GM12878 (cell line): ENCODE data around the gene HIGD1C. TPM values are rescaled to one million over a fixed set of nuclear protein-coding genes. Genes with fewer than 3 reads are reported as not detected.

Source experiments
- ATAC-seq: fragments of 200-7000 bp; cut with Tn5 transposase; 3 replicates; pipeline ENCODE4 v1.9.1; 2020; ENCODE audit warnings: mild to moderate bottlenecking, moderate library complexity
- BruUV-seq: library from RNA; stranded (reverse); fragments of 400-500 nt; replicated peaks from 2 replicates; lab custom pipeline; 2021; lab: Mats Ljungman, UMichigan
- CTCF ChIA-PET: fragments of 300-600 bp; sonication (Branson Sonifier 250); formaldehyde crosslinking; extraction: SDS; loops from one replicate; lab custom pipeline; 2021; ENCODE audit warnings: inconsistent platforms; lab: Yijun Ruan, JAX
- POLR2A ChIA-PET: fragments of 350-600 bp; formaldehyde crosslinking; extraction: SDS; loops from one replicate; lab custom pipeline; 2021; ENCODE audit warnings: inconsistent platforms; lab: Charles Lee
- RAD21 ChIA-PET: fragments of 300-600 bp; sonication (Branson Sonifier 250); formaldehyde crosslinking; loops from one replicate; lab custom pipeline; 2023; ENCODE audit warnings: antibody characterized with exemption; ENCODE audit not compliant: unreplicated experiment; lab: Charles Lee
- SMC1A ChIA-PET: fragments of 300-600 bp; sonication (Branson Sonifier 250); formaldehyde crosslinking; loops from one replicate; lab custom pipeline; 2023; ENCODE audit not compliant: unreplicated experiment, uncharacterized antibody; lab: Charles Lee
- DNase-seq: peaks from one replicate; pipeline ENCODE4 v3.0.0-alpha.2; 2011; ENCODE audit warnings: low read depth, low spot score
- FAIRE-seq: peaks from 3 replicates; lab custom pipeline; 2011; peaks lifted over from hg19 to GRCh38; lab: Jason Lieb, UNC
- H2AFZ ChIP-seq: 2 replicates; pipeline ENCODE4 v1.6.0; 2011; ENCODE audit warnings: low read depth, low read length, control low read depth; ENCODE audit not compliant: control insufficient read depth
- H3K27ac ChIP-seq: 2 replicates; pipeline ENCODE4 v1.5.1; 2011; ENCODE audit warnings: control low read depth; ENCODE audit not compliant: control insufficient read depth, insufficient read depth
- H3K27me3 ChIP-seq, 2 experiments: replicated peaks in 1 of 2; 2 replicates each; pipeline versions ENCODE4 v1.6.0 to v1.6.1; 2011; ENCODE audit warnings: low read length in 1 of 2; ENCODE audit not compliant: control insufficient read depth in 2 of 2, insufficient read depth in 2 of 2
- H3K36me3 ChIP-seq, 2 experiments: 2 replicates each; pipeline ENCODE4 v1.5.1; 2011; ENCODE audit warnings: low read length in 1 of 2; ENCODE audit not compliant: control insufficient read depth in 2 of 2, insufficient read depth in 2 of 2
- H3K4me1 ChIP-seq: 2 replicates; pipeline ENCODE4 v1.6.1; 2011; ENCODE audit warnings: mild to moderate bottlenecking, low read length, moderate library complexity, mixed read lengths; ENCODE audit not compliant: control insufficient read depth, insufficient read depth
- H3K4me2 ChIP-seq: 2 replicates; pipeline ENCODE4 v1.6.0; 2011; ENCODE audit warnings: control low read depth; ENCODE audit not compliant: control insufficient read depth, insufficient read depth
- H3K4me3 ChIP-seq: fragments of 200-600 bp; sonication (generic); 2 replicates; pipeline ENCODE4 v1.5.1; 2016
- H3K79me2 ChIP-seq: 2 replicates; pipeline ENCODE4 v1.6.0; 2011; ENCODE audit warnings: low read length; ENCODE audit not compliant: control insufficient read depth, insufficient read depth
- H3K9ac ChIP-seq: 2 replicates; pipeline ENCODE4 v1.8.0; 2011; ENCODE audit warnings: low read length, control low read depth, mixed read lengths; ENCODE audit not compliant: control insufficient read depth, insufficient read depth
- H3K9me3 ChIP-seq: replicated peaks from 3 replicates; pipeline ENCODE4 v1.5.1; 2011; ENCODE audit warnings: mild to moderate bottlenecking, low read length; ENCODE audit not compliant: control insufficient read depth, insufficient read depth
- H4K20me1 ChIP-seq: 2 replicates; pipeline ENCODE4 v1.6.0; 2011; ENCODE audit not compliant: control insufficient read depth, insufficient read depth
- ASH2L ChIP-seq: fragments of 300-600, 200-600 bp; sonication (generic); IDR thresholded peaks from 2 replicates; pipeline ENCODE4 v1.6.1; 2017; ENCODE audit warnings: low read depth, mild to moderate bottlenecking, borderline replicate concordance
- E2F4 ChIP-seq: IDR thresholded peaks from 2 replicates; pipeline ENCODE4 v1.6.1; 2012; ENCODE audit warnings: low read depth, low read length, improper control_type of control experiment
- E4F1 ChIP-seq: fragments of 450-650 bp; IDR thresholded peaks from 2 replicates; pipeline ENCODE4 v1.6.1; 2018; ENCODE audit warnings: borderline replicate concordance, mild to moderate bottlenecking; ENCODE audit not compliant: partially characterized antibody
- RBBP5 ChIP-seq: fragments of 200-600 bp; sonication (generic); conservative IDR thresholded peaks from 2 replicates; pipeline ENCODE4 v1.6.1; 2016
- RELA ChIP-seq: fragments of 450-650 bp; IDR thresholded peaks from 2 replicates; pipeline ENCODE4 v1.8.0; 2014; ENCODE audit warnings: borderline replicate concordance; ENCODE audit not compliant: partially characterized antibody
- USF1 ChIP-seq: IDR thresholded peaks from 2 replicates; pipeline ENCODE4 v1.6.1; 2011; ENCODE audit warnings: borderline replicate concordance, low read depth, mild to moderate bottlenecking, moderate library complexity, mixed read lengths, low read length; ENCODE audit not compliant: insufficient read depth; ENCODE audit errors: extremely low read length
- WGBS: methylation state at CpG from one replicate; pipeline ENCODE4 v1.1.6; 2016; ENCODE audit warnings: low lambda C conversion rate; ENCODE audit not compliant: insufficient replicate concordance, insufficient coverage; ENCODE audit errors: missing lambda C conversion rate; 5-methylcytosine and 5-hydroxymethylcytosine counted together
- in situ Hi-C: fragments of 300-500 bp; cut with MboI; formaldehyde crosslinking; loops from 9 replicates; pipeline ENCODE4 v1.14.3; 2018; ENCODE audit warnings: mixed read lengths
- intact Hi-C: fragments of 100-400 bp; cut with micrococcal nuclease; formaldehyde crosslinking; loops from one replicate; pipeline ENCODE4 v1.14.2; 2022; ENCODE audit not compliant: unreplicated experiment
- polyA plus RNA-seq, 11 experiments: library from polyadenylated mRNA; depleted of rRNA in 4 of 11; unstranded in 6 of 11; stranded (reverse) in 5 of 11; fragments of >200 nt; fragmentation: Nextera tagmentation in 4 of 11; fragmentation: Illumina TruSeq in 1 of 11; extraction: Ambion mirVana in 4 of 11; extraction: Trizol in 1 of 11; gene quantifications; 1 replicate in 1 of 11; 2 replicates in 10 of 11; pipeline versions ENCODE4 v1.2.1 to v1.2.3, GENCODE V29; 2011 to 2016; ENCODE audit warnings: inconsistent platforms in 2 of 11, missing spikeins in 2 of 11, low read depth in 1 of 11
- total RNA-seq, 4 experiments: library from RNA; depleted of rRNA in 3 of 4; stranded (reverse); fragments of >200 nt in 3 of 4; fragmentation: Illumina TruSeq in 1 of 4; extraction: Trizol in 1 of 4; gene quantifications; 2 replicates each; pipeline versions ENCODE4 v1.2.1 to v1.2.3, GENCODE V29; 2013 to 2021

HIGD1C gene
- total and polyA plus RNA-seq, 10 of the 15 experiments (the other 5 are each of a cell fraction or from before 2014, with no cell fraction given): not detected

- in situ Hi-C loops (no loop called here), intact Hi-C loops (no loop called here)
- Histone ChIP-seq H3K79me2 (no peaks in the 10 kb centered on the region), H3K36me3 (no peaks in the 10 kb centered on the region), H3K9ac (no peak overlapping the region), H3K4me2 (no peak overlapping the region), H3K27me3 (no peaks in the 10 kb centered on the region), H2AFZ (no peak overlapping the region), H3K4me1 (no peaks in the 10 kb centered on the region), H3K27ac (no peak overlapping the region), H3K4me3 (no peak overlapping the region), H4K20me1 (no peaks in the 10 kb centered on the region), H3K9me3 (no peaks in the 10 kb centered on the region; the same call in 2 of the 3 replicates)
- WGBS: 88% methylated on average over 2 of the region's 2 CpGs
- ChIA-PET CTCF (no interaction called here), RAD21 (no interaction called here), SMC1A (interaction anchor here (0.7 kb wide), 1 partner anchor 158 kb away, joined by 3 read pairs; no protein-coding TSS in a partner anchor), POLR2A (interaction anchor here (1.0 kb wide), 1 partner anchor 20 kb away, joined by 3 read pairs; no protein-coding TSS in a partner anchor)
- no TSS peak for BruUV-seq
- DNase-seq: no peak
- TF ChIP-seq ASH2L (no peak), E4F1 (no peak), RELA (no peak), RBBP5 (no peak), USF1 (no peak), E2F4 (no peak)
- no peak for ATAC-seq
- no peak for FAIRE-seq
These were observed 1.2 kb upstream of the HIGD1C start for GRCh38 chr12:50951112-50951511.
